PC-3 (cell line): ENCODE data around the gene JAKMIP1. TPM values are rescaled to one million over a fixed set of nuclear protein-coding genes. Genes with fewer than 3 reads are reported as not detected.

Source experiments
- ATAC-seq: fragments of 200-7000 bp; cut with Tn5 transposase; 2 replicates; pipeline ENCODE4 v1.9.1; 2020; ENCODE audit warnings: mild to moderate bottlenecking, moderate library complexity
- BruUV-seq: library from RNA; stranded (reverse); fragments of 400-500 nt; replicated peaks from 2 replicates; lab custom pipeline; 2021; lab: Mats Ljungman, UMichigan
- CTCF ChIA-PET: fragments of 300-600 bp; sonication (Branson Sonifier 250); formaldehyde crosslinking; loops from one replicate; lab custom pipeline; 2022; ENCODE audit warnings: antibody characterized with exemption; lab: Charles Lee
- POLR2A ChIA-PET: fragments of 300-600 bp; sonication (Branson Sonifier 250); formaldehyde crosslinking; loops from one replicate; lab custom pipeline; 2022; ENCODE audit warnings: antibody characterized with exemption; ENCODE audit not compliant: unreplicated experiment; lab: Charles Lee
- DNase-seq: peaks from one replicate; pipeline ENCODE4 v3.0.0-alpha.2; 2015
- H2AFZ ChIP-seq: fragments of 300-600 bp; sonication (generic); 2 replicates; pipeline ENCODE4 v1.6.0; 2016; ENCODE audit warnings: antibody characterized with exemption, low read length
- H3F3A ChIP-seq: fragments of 300-600 bp; sonication (generic); one replicate; pipeline ENCODE4 v1.6.0; 2017; ENCODE audit warnings: antibody characterized with exemption, low read length, control low read depth, mild to moderate bottlenecking; ENCODE audit not compliant: unreplicated experiment
- H3K27ac ChIP-seq: fragments of 300-600 bp; sonication (generic); 2 replicates; pipeline ENCODE4 v1.5.1; 2016; ENCODE audit warnings: mild to moderate bottlenecking, low read length
- H3K27me3 ChIP-seq: fragments of 300-600 bp; sonication (generic); 2 replicates; pipeline ENCODE4 v1.6.1; 2016; ENCODE audit warnings: low read length, mixed read lengths
- H3K36me3 ChIP-seq: fragments of 300-600 bp; sonication (generic); 2 replicates; pipeline ENCODE4 v1.6.1; 2016; ENCODE audit warnings: low read depth, mixed run types, low read length, mixed read lengths
- H3K4me1 ChIP-seq: fragments of 300-600 bp; sonication (generic); 2 replicates; pipeline ENCODE4 v1.5.1; 2016; ENCODE audit warnings: low read length; ENCODE audit not compliant: insufficient read depth
- H3K4me2 ChIP-seq: fragments of 300-600 bp; sonication (generic); 2 replicates; pipeline ENCODE4 v1.6.0; 2016; ENCODE audit warnings: low read length
- H3K4me3 ChIP-seq: fragments of 300-600 bp; sonication (generic); 2 replicates; pipeline ENCODE4 v1.5.1; 2016; ENCODE audit warnings: mild to moderate bottlenecking, low read length, mixed read lengths
- H3K79me2 ChIP-seq: fragments of 300-600 bp; sonication (generic); 2 replicates; pipeline ENCODE4 v1.6.1; 2017; ENCODE audit warnings: low read length, mixed read lengths
- H3K9ac ChIP-seq: fragments of 300-600 bp; sonication (generic); 2 replicates; pipeline ENCODE4 v1.6.0; 2016; ENCODE audit warnings: mild to moderate bottlenecking, low read length
- H3K9me2 ChIP-seq: fragments of 300-600 bp; sonication (generic); replicated peaks from 2 replicates; pipeline ENCODE4 v1.6.1; 2016; ENCODE audit warnings: mixed run types, low read length, mixed read lengths
- H3K9me3 ChIP-seq: fragments of 300-600 bp; sonication (generic); 2 replicates; pipeline ENCODE4 v1.6.1; 2016; ENCODE audit warnings: low read length, mixed read lengths
- H4K20me1 ChIP-seq: fragments of 300-600 bp; sonication (generic); 2 replicates; pipeline ENCODE4 v1.6.1; 2016; ENCODE audit warnings: low read length, mixed read lengths
- CTCF ChIP-seq: fragments of 300-600 bp; sonication (generic); conservative IDR thresholded peaks from 2 replicates; pipeline ENCODE4 v1.5.1; 2017; ENCODE audit warnings: antibody characterized with exemption, low read depth, mild to moderate bottlenecking, low read length
- EZH2 ChIP-seq: fragments of 300-600 bp; sonication (generic); IDR thresholded peaks from one replicate; pipeline ENCODE4 v1.6.1; 2017; ENCODE audit warnings: antibody characterized with exemption, mild to moderate bottlenecking, low read length; ENCODE audit not compliant: unreplicated experiment
- EZH2phosphoT487 ChIP-seq: fragments of 300-600 bp; sonication (generic); IDR thresholded peaks from 2 replicates; pipeline ENCODE4 v1.6.1; 2018; ENCODE audit warnings: mild to moderate bottlenecking, antibody characterized with exemption, low read length, borderline replicate concordance
- intact Hi-C: fragments of 100-400 bp; cut with micrococcal nuclease; formaldehyde crosslinking; loops from 2 replicates; pipeline ENCODE4 v1.9.0; 2023
- total RNA-seq: library from RNA; depleted of rRNA; stranded (reverse); fragments of >200 nt; gene quantifications from 2 replicates; pipeline ENCODE4 v1.2.3, GENCODE V29; 2014

The JAKMIP1 gene
- total RNA-seq, 1 experiment from 2014 or later: 0.04 TPM

GRCh38 chr4:6143603-6144181 lies 56.7 kb downstream of the JAKMIP1 start:
- H3K27me3 ChIP-seq: no peaks in the 10 kb centered on the region
- H3K4me3 ChIP-seq: no peak overlapping the region
- H3K36me3 ChIP-seq: no peaks in the 10 kb centered on the region
- no peaks in the 10 kb centered on the region for H3K9me3 ChIP-seq
- no peak overlapping the region for H3K9ac ChIP-seq
- H2AFZ ChIP-seq: no peak overlapping the region
- ATAC-seq (no peak), DNase-seq (no peak)
- H4K20me1 ChIP-seq: no peaks in the 10 kb centered on the region
- ChIA-PET POLR2A (no interaction called here), CTCF (no interaction called here)
- no peak for TF ChIP-seq CTCF
- TF ChIP-seq EZH2phosphoT487: no peak
- no peak for TF ChIP-seq EZH2
- no peaks in the 10 kb centered on the region for H3K79me2 ChIP-seq
- H3K9me2 ChIP-seq: no peaks in the 10 kb centered on the region
- no peak overlapping the region for H3K4me2 ChIP-seq
- no TSS peak for BruUV-seq
- H3K27ac ChIP-seq: no peak overlapping the region
- H3F3A ChIP-seq: no peaks in the 10 kb centered on the region
- intact Hi-C loops: no loop called here
- no peaks in the 10 kb centered on the region for H3K4me1 ChIP-seq

GRCh38 chr4:6142935-6143602 lies 57.3 kb downstream of the JAKMIP1 start:
- no peaks in the 10 kb centered on the region for H3K27me3 ChIP-seq
- no peaks in the 10 kb centered on the region for H3F3A ChIP-seq
- CTCF ChIA-PET: no interaction called here
- no peak overlapping the region for H2AFZ ChIP-seq
- no TSS peak for BruUV-seq
- H4K20me1 ChIP-seq: no peaks in the 10 kb centered on the region
- H3K9me3 ChIP-seq: no peaks in the 10 kb centered on the region
- H3K36me3 ChIP-seq: no peaks in the 10 kb centered on the region
- H3K9me2 ChIP-seq: no peaks in the 10 kb centered on the region
- intact Hi-C loops: no loop called here
- H3K4me3 ChIP-seq: no peak overlapping the region
- POLR2A ChIA-PET: no interaction called here
- no peak for DNase-seq
- TF ChIP-seq EZH2: no peak
- H3K4me2 ChIP-seq: no peak overlapping the region
- H3K27ac ChIP-seq: no peak overlapping the region
- no peak overlapping the region for H3K9ac ChIP-seq
- ATAC-seq: no peak
- no peaks in the 10 kb centered on the region for H3K4me1 ChIP-seq
- H3K79me2 ChIP-seq: no peaks in the 10 kb centered on the region

- no peak overlapping the region for H3K27ac ChIP-seq
- no peak overlapping the region for H3K9ac ChIP-seq
- no peaks in the 10 kb centered on the region for H3K9me2 ChIP-seq
- no TSS peak for BruUV-seq
- TF ChIP-seq CTCF: no peak
- no peak for TF ChIP-seq EZH2
- no peak for TF ChIP-seq EZH2phosphoT487
- DNase-seq (no peak), ATAC-seq (no peak)
- no peaks in the 10 kb centered on the region for H3K79me2 ChIP-seq
- H3K4me2 ChIP-seq: no peak overlapping the region
- POLR2A ChIA-PET: no interaction called here
- H3K9me3 ChIP-seq: no peaks in the 10 kb centered on the region
- no peaks in the 10 kb centered on the region for H3F3A ChIP-seq
- CTCF ChIA-PET: no interaction called here
- no peak overlapping the region for H3K4me3 ChIP-seq
- H3K27me3 ChIP-seq: no peaks in the 10 kb centered on the region
- H3K4me1 ChIP-seq: no peaks in the 10 kb centered on the region
- H3K36me3 ChIP-seq: no peaks in the 10 kb centered on the region
- H2AFZ ChIP-seq: no peak overlapping the region
- intact Hi-C loops: no loop called here
- no peaks in the 10 kb centered on the region for H4K20me1 ChIP-seq
Measured at GRCh38 chr4:6142511-6142910, 57.8 kb downstream of the JAKMIP1 start.
